ENCODE results near the gene ACE2. TPM values are rescaled to one million over a fixed set of nuclear protein-coding genes. Genes with fewer than 3 reads are reported as not detected.

ACE2 gene
- total RNA-seq, 2 donors from 2014 or later = 0.33 to 2.7 TPM

- no peaks in the 10 kb centered on the region for H3K27me3 Mint-ChIP-seq (ENCODE audit: insufficient read depth)
- no peak overlapping the region for H3K4me3 ChIP-seq (ENCODE audit: low read length)
- H3K9me3 ChIP-seq (ENCODE audit: control insufficient read depth, low read length) = no peaks in the 10 kb centered on the region
- WGBS, 2 experiments (ENCODE audit: insufficient coverage in 1 of 2, insufficient read length in 1 of 2) = 49 to 63% methylated on average over 2 to 5 of the region's 5 CpGs
- no peak for TF ChIP-seq CTCF (conservative IDR thresholded peaks at IDR 0.05)
- H3K27ac Mint-ChIP-seq = peak overlapping the region; percentile 3
- H3K36me3 ChIP-seq (ENCODE audit: control insufficient read depth, insufficient read depth, low read length) = peaks cover 4% of the 10 kb centered on the region
- no peaks in the 10 kb centered on the region for H3K27me3 ChIP-seq (ENCODE audit: control insufficient read depth, insufficient read depth, low read length, poor library complexity, severe bottlenecking)
- no peak overlapping the region for H3K4me3 Mint-ChIP-seq
- no peaks in the 10 kb centered on the region for H3K4me1 ChIP-seq (ENCODE audit: control insufficient read depth, insufficient read depth, low read length)
- H3K27ac ChIP-seq (ENCODE audit: low read depth, low read length) = no peak overlapping the region
- H3K36me3 Mint-ChIP-seq (ENCODE audit: low read depth) = peaks cover 2% of the 10 kb centered on the region
- H3K9me3 Mint-ChIP-seq = no peaks in the 10 kb centered on the region
- no peak overlapping the region for H3K9ac ChIP-seq (ENCODE audit: extremely low read depth, low read length, poor library complexity, severe bottlenecking)
- peaks cover 29% of the 10 kb centered on the region for H3K4me1 Mint-ChIP-seq
- DNase-seq = peak; percentile 56
Measured at GRCh38 chrX:15579778-15580747, 20.7 kb downstream of the ACE2 start.

DNA sequence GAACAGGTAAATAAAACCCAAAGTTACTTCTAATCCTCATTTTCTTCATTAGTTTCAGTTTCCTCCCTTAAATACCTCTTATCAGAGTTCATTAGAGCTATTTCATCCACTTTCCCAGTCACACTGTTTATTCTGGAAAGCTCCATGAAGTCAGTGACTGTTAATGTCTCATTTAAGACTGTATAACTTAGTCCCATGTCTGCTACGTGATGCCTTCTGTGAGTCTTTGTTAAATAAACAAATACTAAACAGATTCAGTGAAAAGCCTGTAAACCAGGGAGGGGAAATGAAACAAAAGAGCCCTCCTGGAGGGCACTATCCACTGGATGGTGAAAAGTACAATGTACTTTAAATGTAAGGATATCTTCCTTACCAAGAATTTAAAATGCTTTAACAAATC is 24.7 kb downstream of the ACE2 start:
- H3K27me3 ChIP-seq (ENCODE audit: control insufficient read depth, insufficient read depth, low read length, poor library complexity, severe bottlenecking) = no peaks in the 10 kb centered on the region
- H3K4me1 ChIP-seq (ENCODE audit: control insufficient read depth, insufficient read depth, low read length) = no peaks in the 10 kb centered on the region
- no peak for DNase-seq
- Mint-ChIP-seq H3K4me3 (no peak overlapping the region), H3K36me3 (ENCODE audit: low read depth) (no peaks in the 10 kb centered on the region), H3K27ac (no peak overlapping the region), H3K27me3 (ENCODE audit: insufficient read depth) (no peaks in the 10 kb centered on the region), H3K9me3 (no peaks in the 10 kb centered on the region), H3K4me1 (peaks cover 24% of the 10 kb centered on the region)
- H3K9ac ChIP-seq (ENCODE audit: extremely low read depth, low read length, poor library complexity, severe bottlenecking) = no peak overlapping the region
- H3K36me3 ChIP-seq (ENCODE audit: control insufficient read depth, insufficient read depth, low read length) = no peaks in the 10 kb centered on the region
- H3K4me3 ChIP-seq (ENCODE audit: low read length) = no peak overlapping the region
- no peaks in the 10 kb centered on the region for H3K9me3 ChIP-seq (ENCODE audit: control insufficient read depth, low read length)
- no CpG with 5 or more reads among the region's 1 CpG for WGBS, 2 experiments (ENCODE audit: insufficient coverage in 1 of 2, insufficient read length in 1 of 2)
- TF ChIP-seq CTCF (conservative IDR thresholded peaks at IDR 0.05) = no peak
- H3K27ac ChIP-seq (ENCODE audit: low read depth, low read length) = no peak overlapping the region

DNA sequence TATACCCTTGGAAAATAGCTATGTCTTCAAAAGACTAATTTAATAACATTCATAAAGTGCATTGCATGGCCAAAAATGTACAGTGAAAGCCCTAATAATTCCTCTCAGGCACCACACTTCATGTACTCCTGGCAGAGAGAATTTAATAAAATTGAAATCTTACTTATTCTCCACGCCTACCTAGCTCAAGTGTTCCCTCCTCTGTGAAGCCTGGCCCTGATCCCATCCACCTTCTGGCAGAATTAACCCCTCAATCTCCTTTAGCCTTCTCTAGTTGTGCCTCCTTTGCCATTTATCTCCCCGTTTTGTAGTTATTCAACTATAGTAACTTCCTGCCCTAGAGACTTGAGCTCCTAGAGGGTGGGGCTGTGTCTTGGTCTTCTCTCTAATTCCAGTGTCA is 26.7 kb downstream of the ACE2 start:
- Mint-ChIP-seq H3K4me1 (peaks cover 25% of the 10 kb centered on the region), H3K27me3 (ENCODE audit: insufficient read depth) (no peaks in the 10 kb centered on the region), H3K27ac (no peak overlapping the region), H3K9me3 (no peaks in the 10 kb centered on the region), H3K36me3 (ENCODE audit: low read depth) (no peaks in the 10 kb centered on the region), H3K4me3 (no peak overlapping the region)
- no peak overlapping the region for H3K4me3 ChIP-seq (ENCODE audit: low read length)
- H3K27ac ChIP-seq (ENCODE audit: low read depth, low read length) = no peak overlapping the region
- no peaks in the 10 kb centered on the region for H3K27me3 ChIP-seq (ENCODE audit: control insufficient read depth, insufficient read depth, low read length, poor library complexity, severe bottlenecking)
- H3K9me3 ChIP-seq (ENCODE audit: control insufficient read depth, low read length) = no peaks in the 10 kb centered on the region
- DNase-seq = no peak
- no peak for TF ChIP-seq CTCF (conservative IDR thresholded peaks at IDR 0.05)
- 69 to 100% methylated on average over 1 to 2 of the region's 2 CpGs for WGBS, 2 experiments (ENCODE audit: insufficient coverage in 1 of 2, insufficient read length in 1 of 2)
- H3K9ac ChIP-seq (ENCODE audit: extremely low read depth, low read length, poor library complexity, severe bottlenecking) = no peak overlapping the region
- H3K4me1 ChIP-seq (ENCODE audit: control insufficient read depth, insufficient read depth, low read length) = no peaks in the 10 kb centered on the region
- H3K36me3 ChIP-seq (ENCODE audit: control insufficient read depth, insufficient read depth, low read length) = no peaks in the 10 kb centered on the region
